A673 (cell line): Measurements from ENCODE around the gene CYP2A6. TPM values are rescaled to one million over a fixed set of nuclear protein-coding genes. Genes with fewer than 3 reads are reported as not detected.
"Not testable (repeated sequence)": the region's sequence is repeated elsewhere in the genome, so short reads cannot be mapped to it uniquely, and the experiment has no call there.

Experiments
- BruUV-seq: library from RNA; stranded (reverse); fragments of 400-500 nt; replicated peaks from 2 replicates; lab custom pipeline; 2021; lab: Mats Ljungman, UMichigan
- CTCF ChIA-PET: fragments of 300-600 bp; sonication (Branson Sonifier 250); formaldehyde crosslinking; loops from one replicate; lab custom pipeline; 2022; ENCODE audit warnings: antibody characterized with exemption; lab: Charles Lee
- POLR2A ChIA-PET: fragments of 300-600 bp; sonication (Branson Sonifier 250); formaldehyde crosslinking; loops from one replicate; lab custom pipeline; 2022; ENCODE audit warnings: antibody characterized with exemption; ENCODE audit not compliant: low non-redundant PET; lab: Charles Lee
- DNase-seq: peaks from one replicate; pipeline ENCODE4 v3.0.0-alpha.2; 2015; ENCODE audit warnings: low spot score
- H3K27ac ChIP-seq: fragments of 200-600 bp; sonication (generic); 2 replicates; pipeline ENCODE4 v1.5.1; 2016; ENCODE audit warnings: mixed run types, low read depth, mild to moderate bottlenecking, mixed read lengths, antibody characterized with exemption, low read length; ENCODE audit not compliant: poor library complexity, severe bottlenecking
- H3K27me3 ChIP-seq: fragments of 200-600 bp; sonication (generic); replicated peaks from 2 replicates; pipeline ENCODE4 v1.6.1; 2017; ENCODE audit warnings: mixed run types, low read depth, mild to moderate bottlenecking, mixed read lengths, antibody characterized with exemption, low read length; ENCODE audit not compliant: insufficient read depth, poor library complexity
- H3K36me3 ChIP-seq: fragments of 200-600 bp; sonication (generic); 2 replicates; pipeline ENCODE4 v1.6.1; 2016; ENCODE audit warnings: mixed run types, mild to moderate bottlenecking, mixed read lengths, antibody characterized with exemption, low read length; ENCODE audit not compliant: insufficient read depth, poor library complexity, severe bottlenecking
- H3K4me1 ChIP-seq: fragments of 200-600 bp; sonication (generic); 2 replicates; pipeline ENCODE4 v1.6.1; 2017; ENCODE audit warnings: mixed run types, mild to moderate bottlenecking, mixed read lengths, antibody characterized with exemption, low read length; ENCODE audit not compliant: insufficient read depth, poor library complexity, severe bottlenecking
- H3K4me3 ChIP-seq: fragments of 200-600 bp; sonication (generic); 2 replicates; pipeline ENCODE4 v1.5.1; 2016; ENCODE audit warnings: low read depth, mixed run types, mild to moderate bottlenecking, mixed read lengths, low read length; ENCODE audit not compliant: poor library complexity, severe bottlenecking
- H3K9me3 ChIP-seq: fragments of 200-600 bp; sonication (generic); 2 replicates; pipeline ENCODE4 v1.6.1; 2016; ENCODE audit warnings: mixed run types, low read depth, mild to moderate bottlenecking, mixed read lengths, antibody characterized with exemption, low read length; ENCODE audit not compliant: poor library complexity, severe bottlenecking
- CTCF ChIP-seq: fragments of 300-800, 200-600 bp; sonication (generic); conservative IDR thresholded peaks from 2 replicates; pipeline ENCODE4 v1.5.1; 2017; ENCODE audit warnings: low read depth, mild to moderate bottlenecking, antibody characterized with exemption, low read length, moderate library complexity, mixed read lengths
- EZH2 ChIP-seq: fragments of 200-600 bp; sonication (generic); IDR thresholded peaks from 2 replicates; pipeline ENCODE4 v1.6.1; 2017; ENCODE audit warnings: borderline replicate concordance, low read depth, mild to moderate bottlenecking, mixed read lengths, antibody characterized with exemption, low read length; ENCODE audit not compliant: poor library complexity, severe bottlenecking
- intact Hi-C: fragments of 100-400 bp; cut with micrococcal nuclease; formaldehyde crosslinking; loops from one replicate; pipeline ENCODE4 v1.10.0; 2022; ENCODE audit not compliant: unreplicated experiment
- total RNA-seq: library from RNA; stranded (reverse); gene quantifications from 2 replicates; pipeline ENCODE4 v1.2.3, GENCODE V29; 2021

Gene CYP2A6
- total RNA-seq, 1 experiment from 2014 or later: not detected

- intact Hi-C loops: no loop called here
- Histone ChIP-seq H3K27ac (no peak overlapping the region), H3K4me1 (no peaks in the 10 kb centered on the region), H3K9me3 (no peaks in the 10 kb centered on the region), H3K27me3 (peaks cover 3% of the 10 kb centered on the region), H3K4me3 (no peak overlapping the region), H3K36me3 (no peaks in the 10 kb centered on the region)
- BruUV-seq: no TSS peak
- ChIA-PET POLR2A (no interaction called here), CTCF (no interaction called here)
- TF ChIP-seq CTCF (no peak), EZH2 (no peak)
- DNase-seq: no peak
Observed at GRCh38 chr19:40867701-40868100, 17.5 kb upstream of the CYP2A6 start.

- BruUV-seq, H3K4me1 ChIP-seq, POLR2A ChIA-PET, H3K9me3 ChIP-seq, H3K4me3 ChIP-seq, H3K27ac ChIP-seq, H3K27me3 ChIP-seq, H3K36me3 ChIP-seq, DNase-seq, intact Hi-C loops: not testable (repeated sequence)
- CTCF ChIA-PET: interaction anchor here (0.6 kb wide), 1 partner anchor 33 kb away, joined by 4 read pairs; no protein-coding TSS in a partner anchor
Observed at GRCh38 chr19:40864739-40865496, 14.7 kb upstream of the CYP2A6 start.

GRCh38 chr19:40862785-40863184, 12.5 kb upstream of the CYP2A6 start:
- ChIA-PET POLR2A (no interaction called here), CTCF (no interaction called here)
- H3K36me3 ChIP-seq: no peaks in the 10 kb centered on the region
- no peaks in the 10 kb centered on the region for H3K9me3 ChIP-seq
- H3K27ac ChIP-seq: no peak overlapping the region
- BruUV-seq: no TSS peak
- H3K4me3 ChIP-seq: no peak overlapping the region
- no peak for DNase-seq
- no peaks in the 10 kb centered on the region for H3K4me1 ChIP-seq
- peaks cover under 1% of the 10 kb centered on the region for H3K27me3 ChIP-seq
- no peak for TF ChIP-seq EZH2
- TF ChIP-seq CTCF: no peak
- intact Hi-C loops: no loop called here

- Histone ChIP-seq H3K36me3 (no peaks in the 10 kb centered on the region), H3K27ac (no peak overlapping the region), H3K27me3 (no peaks in the 10 kb centered on the region), H3K4me3 (no peak overlapping the region), H3K4me1 (no peaks in the 10 kb centered on the region), H3K9me3 (no peaks in the 10 kb centered on the region)
- no peak for DNase-seq
- intact Hi-C loops: no loop called here
- POLR2A ChIA-PET: no interaction called here
- no TSS peak for BruUV-seq
- TF ChIP-seq CTCF: no peak
- TF ChIP-seq EZH2: no peak
- CTCF ChIA-PET: no interaction called here
Observed at GRCh38 chr19:40862333-40862732, 12.1 kb upstream of the CYP2A6 start.
